Psoas muscle (tissue), 8 donors: Measurements from ENCODE around the gene NRIP2. TPM values are rescaled to one million over a fixed set of nuclear protein-coding genes. Genes with fewer than 3 reads are reported as not detected.
A peak's percentile ranks its signal among the peaks of the same experiment; 100 is the strongest.

ENCODE experiments used
- ATAC-seq, 4 donors: fragments of 200-7000 bp; cut with Tn5 transposase; one replicate each; pipeline ENCODE4 v1.9.1; 2020; ENCODE audit warnings: moderate library complexity in 3 of 4, mild to moderate bottlenecking in 2 of 4
- DNase-seq, 2 donors: peaks; one replicate each; pipeline ENCODE4 v3.0.0-alpha.2; 2020
- H3K27ac ChIP-seq: fragments of 200-600 bp; one replicate; pipeline ENCODE4 v1.8.0; 2022
- H3K27me3 ChIP-seq, 3 donors: fragments of 200-600 bp in 1 of 3; one replicate each; pipeline versions ENCODE4 v1.6.1 to v1.8.0; 2013 to 2022; ENCODE audit warnings: low read length in 2 of 3, mild to moderate bottlenecking in 2 of 3, moderate library complexity in 1 of 3; ENCODE audit not compliant: insufficient read depth in 3 of 3
- H3K36me3 ChIP-seq, 2 donors: fragments of 200-600 bp in 1 of 2; one replicate each; pipeline versions ENCODE4 v1.6.1 to v1.8.0; 2013 to 2022; ENCODE audit warnings: low read depth in 1 of 2, mild to moderate bottlenecking in 1 of 2, moderate library complexity in 1 of 2; ENCODE audit not compliant: insufficient read depth in 1 of 2
- H3K4me1 ChIP-seq: fragments of 200-600 bp; one replicate; pipeline ENCODE4 v1.8.0; 2022
- H3K4me3 ChIP-seq: fragments of 200-600 bp; one replicate; pipeline ENCODE4 v1.8.0; 2022; ENCODE audit warnings: mild to moderate bottlenecking
- H3K9me3 ChIP-seq: fragments of 200-600 bp; one replicate; pipeline ENCODE4 v1.8.0; 2022
- WGBS, 3 donors: extraction: QIAGEN DNeasy Blood & Tissue Kit; methylation state at CpG; one replicate each; pipeline versions ENCODE4 v1.1.6 to v1.1.7; 2013; 5-methylcytosine and 5-hydroxymethylcytosine counted together
- intact Hi-C, 2 donors: fragments of 100-400 bp; cut with DNase I; formaldehyde crosslinking; loops; one replicate each; pipeline versions ENCODE4 v1.11.0 to v1.14.2; 2022
- polyA plus RNA-seq, 3 donors: library from polyadenylated mRNA; stranded (reverse); fragments of 200-250 nt; gene quantifications; one replicate each; pipeline ENCODE4 v1.2.3, GENCODE V29; 2013
- total RNA-seq, 4 donors: library from RNA; stranded (reverse); fragmentation: NEBNext Ultra II Directional in 2 of 4; extraction: Animal tissue kit (Norgen Biotek cat#: 25700) in 2 of 4; gene quantifications; one replicate each; pipeline versions ENCODE4 v1.2.1 to v1.2.4, GENCODE V29; 2021 to 2023
- TF ChIP-seq, protein P1 (sequence below): fragments of 200-600 bp; IDR thresholded peaks from one replicate; pipeline ENCODE4 v1.8.0; 2022; ENCODE audit warnings: antibody characterized with exemption
- donor health status: healthy with polysubstance abuse.
- donor health status: DM: no; HTN: no; CAD: no; lungs with moderate emphysema.
- donor health status: Bipolar disorder and iron deficiency.
- donor health status: healthy.
- donor health status: DM: yes; HTN: yes; CAD: no.
- donor health status: DM: no; HTN: no; CAD: no.
- donor health status: DM: no; HTN: no; CAD: no.
- donor health status: DM: yes; HTN: yes; CAD: no.

Gene NRIP2
- total and polyA plus RNA-seq, 7 donors: 0.96 to 2.4 (median 1.3) TPM

DNA sequence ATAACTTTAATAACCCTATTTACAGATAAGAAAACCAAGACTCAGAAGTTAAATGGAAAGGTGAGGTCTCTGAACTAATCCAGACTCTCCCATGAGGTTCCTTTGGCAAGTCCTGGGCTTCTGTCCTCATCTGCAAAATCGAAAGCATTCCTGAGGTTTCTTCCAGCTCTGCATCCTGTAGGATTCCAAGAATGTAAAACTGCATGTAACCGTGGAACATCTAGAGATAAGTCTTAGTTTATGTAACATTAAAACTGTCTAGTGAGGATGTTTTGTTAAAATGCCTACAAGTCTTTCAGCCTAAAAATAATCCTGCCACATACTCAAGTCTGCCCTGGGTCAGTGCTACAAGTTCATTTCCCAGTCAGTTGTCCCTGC, 29.7 kb downstream of the NRIP2 start:
- H3K27ac ChIP-seq: no peak overlapping the region
- H3K4me1 ChIP-seq: no peaks in the 10 kb centered on the region
- peaks cover 18 to 78% of the 10 kb centered on the region in 2 donors for H3K36me3 ChIP-seq
- H3K4me3 ChIP-seq: no peak overlapping the region
- H3K27me3 ChIP-seq: no peaks in the 10 kb centered on the region
- intact Hi-C loops: no loop called here
- 43 to 55% (median 50%) methylated on average over 2 of the region's 2 CpGs for WGBS, 3 donors
- no peak for ATAC-seq
- TF ChIP-seq, protein P1, sequence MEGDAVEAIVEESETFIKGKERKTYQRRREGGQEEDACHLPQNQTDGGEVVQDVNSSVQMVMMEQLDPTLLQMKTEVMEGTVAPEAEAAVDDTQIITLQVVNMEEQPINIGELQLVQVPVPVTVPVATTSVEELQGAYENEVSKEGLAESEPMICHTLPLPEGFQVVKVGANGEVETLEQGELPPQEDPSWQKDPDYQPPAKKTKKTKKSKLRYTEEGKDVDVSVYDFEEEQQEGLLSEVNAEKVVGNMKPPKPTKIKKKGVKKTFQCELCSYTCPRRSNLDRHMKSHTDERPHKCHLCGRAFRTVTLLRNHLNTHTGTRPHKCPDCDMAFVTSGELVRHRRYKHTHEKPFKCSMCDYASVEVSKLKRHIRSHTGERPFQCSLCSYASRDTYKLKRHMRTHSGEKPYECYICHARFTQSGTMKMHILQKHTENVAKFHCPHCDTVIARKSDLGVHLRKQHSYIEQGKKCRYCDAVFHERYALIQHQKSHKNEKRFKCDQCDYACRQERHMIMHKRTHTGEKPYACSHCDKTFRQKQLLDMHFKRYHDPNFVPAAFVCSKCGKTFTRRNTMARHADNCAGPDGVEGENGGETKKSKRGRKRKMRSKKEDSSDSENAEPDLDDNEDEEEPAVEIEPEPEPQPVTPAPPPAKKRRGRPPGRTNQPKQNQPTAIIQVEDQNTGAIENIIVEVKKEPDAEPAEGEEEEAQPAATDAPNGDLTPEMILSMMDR: no peak
- DNase-seq: no peak
- no peaks in the 10 kb centered on the region for H3K9me3 ChIP-seq

- Histone ChIP-seq H3K27ac (no peak overlapping the region), H3K4me1 (peaks cover 2% of the 10 kb centered on the region), H3K9me3 (no peaks in the 10 kb centered on the region), H3K27me3 (no peaks in the 10 kb centered on the region), H3K4me3 (no peak overlapping the region), H3K36me3 (peaks cover 22 to 84% of the 10 kb centered on the region in 2 donors)
- WGBS, 3 donors: 46 to 57% (median 49%) methylated on average over 5 of the region's 5 CpGs
- ATAC-seq (peak; percentile 36 to 71 (median 60)), DNase-seq (peak in 1 of 2 donors; percentile 73)
- intact Hi-C loops: no loop called here
- TF ChIP-seq, protein P1: no peak
Observed at GRCh38 chr12:2804393-2805142, 30.3 kb downstream of the NRIP2 start.

DNA sequence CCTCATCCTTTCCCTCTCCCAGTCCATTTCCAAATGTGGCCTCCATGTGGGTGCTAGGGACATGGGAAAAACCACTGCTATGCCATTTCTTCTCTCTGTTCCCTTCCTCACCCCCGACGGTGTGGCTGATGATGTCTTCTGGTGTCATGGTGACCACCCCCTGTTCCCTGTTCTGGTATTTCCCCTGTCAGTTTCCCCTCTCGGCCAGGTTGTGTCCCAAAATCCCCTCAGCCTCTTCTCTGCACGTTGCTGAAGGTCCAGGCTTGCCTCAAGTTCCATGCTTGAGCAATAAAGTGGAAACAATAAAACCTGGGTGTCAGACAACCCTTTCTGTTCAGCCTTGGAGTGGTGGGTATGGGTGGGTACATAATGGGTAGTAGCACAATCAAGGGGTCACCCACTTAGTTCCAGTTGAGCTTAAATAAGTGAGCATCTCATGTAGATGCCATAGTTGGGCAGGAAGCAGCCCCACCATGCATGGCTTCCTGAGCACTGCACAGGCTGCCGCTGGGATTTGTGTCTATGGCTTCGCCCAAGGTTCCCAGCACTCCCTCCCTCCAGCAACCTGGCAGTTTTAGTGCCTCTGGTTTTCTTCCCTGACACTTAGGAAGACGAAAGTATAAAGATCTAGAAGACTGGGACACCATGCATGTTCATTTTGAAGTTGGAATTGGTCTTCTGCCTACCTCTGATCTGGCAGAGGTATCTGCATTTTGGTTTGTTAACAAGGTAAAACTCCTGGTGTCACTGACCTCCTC, 31.0 kb downstream of the NRIP2 start:
- no peak for ATAC-seq
- no peak for DNase-seq
- no peak overlapping the region for H3K4me3 ChIP-seq
- peaks cover 4% of the 10 kb centered on the region for H3K4me1 ChIP-seq
- 76 to 85% (median 78%) methylated on average over 7 of the region's 7 CpGs for WGBS, 3 donors
- no peaks in the 10 kb centered on the region for H3K9me3 ChIP-seq
- TF ChIP-seq, protein P1: no peak
- no peak overlapping the region for H3K27ac ChIP-seq
- peaks cover 24 to 91% of the 10 kb centered on the region in 2 donors for H3K36me3 ChIP-seq
- intact Hi-C loops: no loop called here
- no peaks in the 10 kb centered on the region for H3K27me3 ChIP-seq

- H3K27ac ChIP-seq: no peak overlapping the region
- TF ChIP-seq, protein P1: no peak
- 43 to 56% (median 52%) methylated on average over 16 of the region's 16 CpGs for WGBS, 3 donors
- DNase-seq (no peak), ATAC-seq (no peak)
- intact Hi-C loops: no loop called here
- H3K4me1 ChIP-seq: peaks cover 14% of the 10 kb centered on the region
- no peak overlapping the region for H3K4me3 ChIP-seq
- H3K27me3 ChIP-seq: no peaks in the 10 kb centered on the region
- H3K36me3 ChIP-seq: peaks cover 30 to 99% of the 10 kb centered on the region in 2 donors
- no peaks in the 10 kb centered on the region for H3K9me3 ChIP-seq
Observed at GRCh38 chr12:2801044-2801783, 33.6 kb downstream of the NRIP2 start.
